Measurements from ENCODE around the gene TRIP10. TPM values are rescaled to one million over a fixed set of nuclear protein-coding genes. Genes with fewer than 3 reads are reported as not detected.
"Not testable (repeated sequence)": the region's sequence is repeated elsewhere in the genome, so short reads cannot be mapped to it uniquely, and the experiment has no call there.

TRIP10 gene
- total and polyA plus RNA-seq, 10 of the 15 experiments (the other 5 are each of a cell fraction or from before 2014, with no cell fraction given), result 0.79 to 54.5 (median 32.5) TPM

DNA sequence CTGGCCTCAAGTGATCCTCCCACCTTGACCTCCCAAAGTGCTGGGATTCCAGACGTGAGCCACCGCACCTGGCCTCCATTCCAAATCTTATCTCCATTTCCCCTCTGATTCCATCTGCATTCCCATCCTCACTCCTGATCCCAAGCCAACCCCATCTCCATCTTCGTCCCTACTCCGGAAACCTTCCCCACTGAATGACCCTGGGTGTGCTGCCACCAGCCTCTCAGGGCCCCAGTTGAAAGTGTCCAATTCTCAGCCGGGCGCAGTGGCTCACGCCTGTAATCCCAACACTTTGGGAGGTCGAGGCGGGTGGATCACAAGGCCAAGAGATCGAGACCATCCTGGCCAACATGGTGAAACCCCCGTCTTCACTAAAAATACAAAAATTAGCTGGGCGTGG is 30.6 kb upstream of the TRIP10 start:
- CTCF ChIA-PET; DNase-seq (ENCODE audit: low read depth, low spot score); H3K9ac ChIP-seq (ENCODE audit: control insufficient read depth, insufficient read depth, low read length); FAIRE-seq; in situ Hi-C loops (cut with MboI); H3K4me1 ChIP-seq (ENCODE audit: control insufficient read depth, insufficient read depth, low read length); RAD21 ChIA-PET (ENCODE audit: unreplicated experiment); intact Hi-C loops (cut with micrococcal nuclease; ENCODE audit: unreplicated experiment); H3K9me3 ChIP-seq (replicated peaks; ENCODE audit: control insufficient read depth, insufficient read depth, low read length); H4K20me1 ChIP-seq (ENCODE audit: control insufficient read depth, insufficient read depth); H3K27me3 ChIP-seq (replicated peaks in 1 of 2; ENCODE audit: control insufficient read depth in 2 of 2, insufficient read depth in 2 of 2, low read length in 1 of 2); H3K4me2 ChIP-seq (ENCODE audit: control insufficient read depth, insufficient read depth); H3K79me2 ChIP-seq (ENCODE audit: control insufficient read depth, insufficient read depth, low read length); H3K36me3 ChIP-seq (ENCODE audit: control insufficient read depth in 2 of 2, insufficient read depth in 2 of 2, low read length in 1 of 2); H3K4me3 ChIP-seq; H3K27ac ChIP-seq (ENCODE audit: control insufficient read depth, insufficient read depth); ATAC-seq; BruUV-seq (replicated peaks); POLR2A ChIA-PET; H2AFZ ChIP-seq (ENCODE audit: control insufficient read depth, low read depth, low read length): not testable (repeated sequence)
- SMC1A ChIA-PET (ENCODE audit: uncharacterized antibody, unreplicated experiment), result interaction anchor here (1.0 kb wide), 1 partner anchor 78 kb away, joined by 3 read pairs; no protein-coding TSS in a partner anchor
- 69% methylated on average over 12 of the region's 12 CpGs for WGBS (ENCODE audit: insufficient coverage, insufficient replicate concordance, low lambda C conversion rate, missing lambda C conversion rate)

DNA sequence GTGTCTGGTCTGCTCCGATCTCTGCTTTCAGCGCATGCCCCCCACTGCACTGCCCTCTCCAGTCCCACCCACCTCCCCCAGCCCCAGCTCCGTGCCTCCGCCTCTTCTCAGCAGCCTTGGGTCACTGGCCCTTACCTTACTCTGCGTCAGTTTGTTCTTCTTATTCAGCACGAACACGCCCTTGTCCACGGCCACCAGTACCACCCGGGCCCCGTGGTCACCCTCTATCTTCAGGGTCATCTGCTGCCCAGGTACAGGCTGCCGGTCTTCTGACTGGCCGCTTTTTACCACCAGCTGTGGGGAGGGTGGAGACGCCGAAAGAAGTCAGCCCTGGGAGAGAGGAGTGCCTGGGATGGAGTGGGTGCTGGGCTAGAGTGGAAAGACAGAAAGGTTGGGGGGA is 29.9 kb upstream of the TRIP10 start:
- SMC1A ChIA-PET (ENCODE audit: uncharacterized antibody, unreplicated experiment), result no interaction called here
- Histone ChIP-seq H3K36me3 (ENCODE audit: control insufficient read depth in 2 of 2, insufficient read depth in 2 of 2, low read length in 1 of 2) (no peaks in the 10 kb centered on the region), H3K4me3 (no peak overlapping the region), H3K79me2 (ENCODE audit: control insufficient read depth, insufficient read depth, low read length) (no peaks in the 10 kb centered on the region), H2AFZ (ENCODE audit: control insufficient read depth, low read depth, low read length) (no peak overlapping the region), H3K27ac (ENCODE audit: control insufficient read depth, insufficient read depth) (no peak overlapping the region), H3K4me2 (ENCODE audit: control insufficient read depth, insufficient read depth) (no peak overlapping the region), H3K4me1 (ENCODE audit: control insufficient read depth, insufficient read depth, low read length) (no peaks in the 10 kb centered on the region), H3K9me3 (replicated peaks; ENCODE audit: control insufficient read depth, insufficient read depth, low read length) (no peaks in the 10 kb centered on the region), H3K9ac (ENCODE audit: control insufficient read depth, insufficient read depth, low read length) (no peak overlapping the region), H3K27me3 (replicated peaks in 1 of 2; ENCODE audit: control insufficient read depth in 2 of 2, insufficient read depth in 2 of 2, low read length in 1 of 2) (no peaks in the 10 kb centered on the region; a peak in 2 of 4 replicates), H4K20me1 (ENCODE audit: control insufficient read depth, insufficient read depth) (no peaks in the 10 kb centered on the region)
- no peak for TF ChIP-seq CHD1 (IDR thresholded peaks at IDR 0.05; ENCODE audit: low read depth, low read length)
- TF ChIP-seq RELB (IDR thresholded peaks at IDR 0.05; ENCODE audit: low read depth), result no peak
- no peak for TF ChIP-seq RFX5 (IDR thresholded peaks at IDR 0.05; ENCODE audit: low read depth, low read length)
- no peak for TF ChIP-seq NFXL1 (IDR thresholded peaks at IDR 0.05; ENCODE audit: borderline replicate concordance)
- no peak for TF ChIP-seq HDAC2 (IDR thresholded peaks at IDR 0.05)
- no peak for TF ChIP-seq FOS (IDR thresholded peaks at IDR 0.05; ENCODE audit: borderline replicate concordance, extremely low read depth, insufficient read length)
- TF ChIP-seq SRF (IDR thresholded peaks at IDR 0.05; ENCODE audit: low read depth in 2 of 2, low read length in 2 of 2), result no peak
- TF ChIP-seq JUND (IDR thresholded peaks at IDR 0.05; ENCODE audit: low read depth, low read length), result no peak
- RAD21 ChIA-PET (ENCODE audit: unreplicated experiment), result no interaction called here
- WGBS (ENCODE audit: insufficient coverage, insufficient replicate concordance, low lambda C conversion rate, missing lambda C conversion rate), result 31% methylated on average over 14 of the region's 14 CpGs
- no peak for FAIRE-seq
- no peak for DNase-seq (ENCODE audit: low read depth, low spot score)
- CTCF ChIA-PET, result no interaction called here
- ATAC-seq, result no peak
- intact Hi-C loops (cut with micrococcal nuclease; ENCODE audit: unreplicated experiment) (no loop called here), in situ Hi-C loops (cut with MboI) (no loop called here)
- POLR2A ChIA-PET, result no interaction called here
- BruUV-seq (replicated peaks), result no TSS peak

Measured in GM12878 (cell line).